K562 (cell line): ENCODE results near the gene KLF1. TPM values are rescaled to one million over a fixed set of nuclear protein-coding genes. Genes with fewer than 3 reads are reported as not detected.

Experiments
- CXXC5 ChIP-seq: fragments of 250-450 bp; sonication (Bioruptor Pico); IDR thresholded peaks from 2 replicates; pipeline ENCODE4 v1.8.0; 2022; ENCODE audit warnings: inconsistent platforms, mild to moderate bottlenecking, moderate library complexity
- HINFP ChIP-seq: fragments of 450-650 bp; conservative IDR thresholded peaks from 2 replicates; pipeline ENCODE4 v1.6.1; 2016; ENCODE audit warnings: missing genetic modification characterization, low read depth, mild to moderate bottlenecking, control low read depth, missing compliant biosample characterization
- MYC ChIP-seq, 2 experiments: fragments of 250-450 bp in 1 of 2; sonication (Bioruptor Pico) in 1 of 2; IDR thresholded peaks; 2 replicates each; pipeline versions ENCODE4 v1.5.1 to v1.6.1; 2012 to 2021; ENCODE audit warnings: low read depth in 2 of 2, borderline replicate concordance in 1 of 2, improper control_type of control experiment in 1 of 2, low read length in 1 of 2, mild to moderate bottlenecking in 1 of 2, moderate library complexity in 1 of 2
- PHF8 ChIP-seq: fragments of 200-600 bp; sonication (generic); IDR thresholded peaks from 2 replicates; pipeline ENCODE4 v1.6.1; 2012; ENCODE audit warnings: mixed run types, mild to moderate bottlenecking, inconsistent platforms, low read length, moderate library complexity, borderline replicate concordance
- RB1 ChIP-seq: fragments of 450-650 bp; IDR thresholded peaks from 2 replicates; pipeline ENCODE4 v1.6.1; 2017; ENCODE audit warnings: low read depth, mild to moderate bottlenecking
- RFX5 ChIP-seq: IDR thresholded peaks from 2 replicates; pipeline ENCODE4 v1.6.1; 2011; ENCODE audit warnings: low read depth, mild to moderate bottlenecking, improper control_type of control experiment, low read length
- SNIP1 ChIP-seq: fragments of 450-650 bp; IDR thresholded peaks from 2 replicates; pipeline ENCODE4 v1.7.1; 2017; ENCODE audit warnings: low read depth, mild to moderate bottlenecking
- SUPT5H ChIP-seq: fragments of 450-650 bp; IDR thresholded peaks from 2 replicates; pipeline ENCODE4 v1.6.1; 2016
- TBP ChIP-seq: optimal IDR thresholded peaks from 2 replicates; pipeline ENCODE3; 2011; ENCODE audit warnings: low read depth, low read length, improper control_type of control experiment
- ZNF232 ChIP-seq: sonication (generic); formaldehyde crosslinking; IDR thresholded peaks from 2 replicates; pipeline ENCODE4 v1.8.0; 2022; ENCODE audit warnings: mild to moderate bottlenecking, missing genetic modification reagents
- ZNF384 ChIP-seq: IDR thresholded peaks from 2 replicates; pipeline ENCODE4 v1.6.1; 2012; ENCODE audit warnings: low read depth, low read length, improper control_type of control experiment
- polyA plus RNA-seq, 8 experiments: library from polyadenylated mRNA; depleted of rRNA in 4 of 8; stranded (reverse) in 5 of 8; unstranded in 3 of 8; fragments of >200 nt; fragmentation: Nextera tagmentation in 2 of 8; fragmentation: Illumina TruSeq in 1 of 8; extraction: Ambion mirVana in 2 of 8; extraction: Trizol in 1 of 8; gene quantifications; 2 replicates each; pipeline versions ENCODE4 v1.2.1 to v1.2.3, GENCODE V29; 2011 to 2014; ENCODE audit warnings: inconsistent platforms in 1 of 8, missing spikeins in 1 of 8
- total RNA-seq, 7 experiments: library from RNA; depleted of rRNA in 6 of 7; stranded (reverse); fragments of >200 nt in 6 of 7; fragmentation: Illumina TruSeq in 2 of 7; extraction: Trizol in 2 of 7; gene quantifications; 2 replicates each; pipeline versions ENCODE4 v1.2.1 to v1.2.3, GENCODE V29; 2011 to 2021; ENCODE audit warnings: low replicate concordance in 1 of 7
- TF ChIP-seq, protein P1 (sequence below): sonication (generic); formaldehyde crosslinking; IDR thresholded peaks from 2 replicates; pipeline ENCODE4 v1.9.0; 2022; ENCODE audit warnings: mild to moderate bottlenecking, missing genetic modification reagents
- TF ChIP-seq, protein P2 (sequence below), 2 experiments: fragments of 450-650 bp; conservative IDR thresholded peaks; 2 replicates each; pipeline ENCODE4 v1.6.1; 2017; ENCODE audit warnings: mild to moderate bottlenecking in 2 of 2, moderate library complexity in 2 of 2
- TF ChIP-seq, protein P3 (sequence below): fragments of 250-450 bp; sonication (Bioruptor Pico); IDR thresholded peaks from 2 replicates; pipeline ENCODE4 v1.8.0; 2021; ENCODE audit warnings: borderline replicate concordance, mild to moderate bottlenecking, moderate library complexity; ENCODE audit not compliant: poor library complexity, severe bottlenecking
- TF ChIP-seq, protein P4 (sequence below), 2 experiments: fragments of 200-800 bp in 1 of 2; sonication (Bioruptor generic) in 1 of 2; sonication (generic) in 1 of 2; formaldehyde crosslinking in 1 of 2; IDR thresholded peaks in 1 of 2; conservative IDR thresholded peaks in 1 of 2; 2 replicates each; pipeline versions ENCODE4 v1.5.0 to v1.6.1; 2016 to 2020; ENCODE audit warnings: missing compliant biosample characterization in 1 of 2, missing genetic modification characterization in 1 of 2, missing genetic modification reagents in 1 of 2

Gene KLF1
- total and polyA plus RNA-seq, 9 of the 15 experiments (the other 6 are each of a cell fraction or from before 2014, with no cell fraction given), result 8.4 to 163 (median 47.3) TPM

- peak; percentile 84 for TF ChIP-seq HINFP (tag)
- TF ChIP-seq SUPT5H, result peak; percentile 10
- peak; percentile 100 for TF ChIP-seq SNIP1
- TF ChIP-seq, protein P1, sequence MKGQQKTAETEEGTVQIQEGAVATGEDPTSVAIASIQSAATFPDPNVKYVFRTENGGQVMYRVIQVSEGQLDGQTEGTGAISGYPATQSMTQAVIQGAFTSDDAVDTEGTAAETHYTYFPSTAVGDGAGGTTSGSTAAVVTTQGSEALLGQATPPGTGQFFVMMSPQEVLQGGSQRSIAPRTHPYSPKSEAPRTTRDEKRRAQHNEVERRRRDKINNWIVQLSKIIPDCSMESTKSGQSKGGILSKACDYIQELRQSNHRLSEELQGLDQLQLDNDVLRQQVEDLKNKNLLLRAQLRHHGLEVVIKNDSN, result peak; percentile 29
- TF ChIP-seq, protein P2, sequence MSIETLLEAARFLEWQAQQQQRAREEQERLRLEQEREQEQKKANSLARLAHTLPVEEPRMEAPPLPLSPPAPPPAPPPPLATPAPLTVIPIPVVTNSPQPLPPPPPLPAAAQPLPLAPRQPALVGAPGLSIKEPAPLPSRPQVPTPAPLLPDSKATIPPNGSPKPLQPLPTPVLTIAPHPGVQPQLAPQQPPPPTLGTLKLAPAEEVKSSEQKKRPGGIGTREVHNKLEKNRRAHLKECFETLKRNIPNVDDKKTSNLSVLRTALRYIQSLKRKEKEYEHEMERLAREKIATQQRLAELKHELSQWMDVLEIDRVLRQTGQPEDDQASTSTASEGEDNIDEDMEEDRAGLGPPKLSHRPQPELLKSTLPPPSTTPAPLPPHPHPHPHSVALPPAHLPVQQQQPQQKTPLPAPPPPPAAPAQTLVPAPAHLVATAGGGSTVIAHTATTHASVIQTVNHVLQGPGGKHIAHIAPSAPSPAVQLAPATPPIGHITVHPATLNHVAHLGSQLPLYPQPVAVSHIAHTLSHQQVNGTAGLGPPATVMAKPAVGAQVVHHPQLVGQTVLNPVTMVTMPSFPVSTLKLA (conservative IDR thresholded peaks at IDR 0.05), result peak; percentile 93 to 98
- peak; percentile 81; the same call in 1 of the 2 replicates for TF ChIP-seq PHF8
- TF ChIP-seq, protein P3, sequence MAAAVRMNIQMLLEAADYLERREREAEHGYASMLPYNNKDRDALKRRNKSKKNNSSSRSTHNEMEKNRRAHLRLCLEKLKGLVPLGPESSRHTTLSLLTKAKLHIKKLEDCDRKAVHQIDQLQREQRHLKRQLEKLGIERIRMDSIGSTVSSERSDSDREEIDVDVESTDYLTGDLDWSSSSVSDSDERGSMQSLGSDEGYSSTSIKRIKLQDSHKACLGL (CRISPR knock-in tag), result peak; percentile 88
- peak; percentile 37; the same call in 1 of the 2 replicates for TF ChIP-seq CXXC5 (CRISPR knock-in tag)
- TF ChIP-seq, protein P4, sequence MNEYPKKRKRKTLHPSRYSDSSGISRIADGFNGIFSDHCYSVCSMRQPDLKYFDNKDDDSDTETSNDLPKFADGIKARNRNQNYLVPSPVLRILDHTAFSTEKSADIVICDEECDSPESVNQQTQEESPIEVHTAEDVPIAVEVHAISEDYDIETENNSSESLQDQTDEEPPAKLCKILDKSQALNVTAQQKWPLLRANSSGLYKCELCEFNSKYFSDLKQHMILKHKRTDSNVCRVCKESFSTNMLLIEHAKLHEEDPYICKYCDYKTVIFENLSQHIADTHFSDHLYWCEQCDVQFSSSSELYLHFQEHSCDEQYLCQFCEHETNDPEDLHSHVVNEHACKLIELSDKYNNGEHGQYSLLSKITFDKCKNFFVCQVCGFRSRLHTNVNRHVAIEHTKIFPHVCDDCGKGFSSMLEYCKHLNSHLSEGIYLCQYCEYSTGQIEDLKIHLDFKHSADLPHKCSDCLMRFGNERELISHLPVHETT (CRISPR knock-in tag; conservative IDR thresholded peaks at IDR 0.05 in 1 of 2, IDR thresholded peaks at IDR 0.05 in 1 of 2), result 0 out of 4 replicates have a peak, but pooled peaks of 1 of the 2 experiments have one; percentile 36
- TF ChIP-seq ZNF384, result 0 out of 2 replicates have a peak, but pooled peaks have one; percentile 4
- TF ChIP-seq RFX5, result peak; percentile 49; the same call in 1 of the 2 replicates
- TF ChIP-seq TBP, result peak; percentile 52
- TF ChIP-seq RB1, result 0 out of 2 replicates have a peak, but pooled peaks have one; percentile 42
- TF ChIP-seq MYC (IDR thresholded peaks at IDR 0.05; ENCODE audit: low read depth, low read length), result peak; percentile 51; the same call in 1 of the 2 replicates
- 0 out of 2 replicates have a peak, but pooled peaks have one; percentile 30 for TF ChIP-seq MYC (CRISPR knock-in tag; IDR thresholded peaks at IDR 0.05; ENCODE audit: borderline replicate concordance, low read depth)
- 0 out of 2 replicates have a peak, but pooled peaks have one; percentile 60 for TF ChIP-seq ZNF232 (CRISPR knock-in tag)
Measured at GRCh38 chr19:12890787-12891552, 4.0 kb upstream of the KLF1 start, which contains the start of gene GCDH (continued).
